Measurements from ENCODE around the gene NACC2. TPM values are rescaled to one million over a fixed set of nuclear protein-coding genes. Genes with fewer than 3 reads are reported as not detected.

NACC2 gene
- total and polyA plus RNA-seq, 2 experiments from 2014 or later, result 3.8 to 20.8 TPM

DNA sequence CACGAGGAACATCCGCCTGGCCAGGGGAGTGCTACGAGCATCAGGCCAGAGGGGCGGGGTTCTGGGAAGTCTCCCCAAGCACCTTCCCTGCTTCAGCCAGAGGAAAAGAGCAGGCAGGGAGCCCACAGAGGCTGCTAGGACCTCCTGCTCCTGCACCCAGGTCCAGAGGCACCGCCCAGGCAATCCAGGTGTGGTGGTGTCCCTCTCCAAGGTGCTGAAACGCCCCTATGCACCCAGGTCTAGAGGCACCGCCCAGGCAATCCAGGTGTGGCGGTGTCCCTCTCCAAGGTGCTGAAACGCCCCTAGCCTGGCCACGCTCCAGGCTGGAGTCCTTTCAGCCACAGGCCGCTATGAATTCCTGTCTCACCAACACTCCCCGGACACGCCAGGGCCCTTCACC lies 123.2 kb downstream of the NACC2 start (continued):
- TF ChIP-seq, protein P1, sequence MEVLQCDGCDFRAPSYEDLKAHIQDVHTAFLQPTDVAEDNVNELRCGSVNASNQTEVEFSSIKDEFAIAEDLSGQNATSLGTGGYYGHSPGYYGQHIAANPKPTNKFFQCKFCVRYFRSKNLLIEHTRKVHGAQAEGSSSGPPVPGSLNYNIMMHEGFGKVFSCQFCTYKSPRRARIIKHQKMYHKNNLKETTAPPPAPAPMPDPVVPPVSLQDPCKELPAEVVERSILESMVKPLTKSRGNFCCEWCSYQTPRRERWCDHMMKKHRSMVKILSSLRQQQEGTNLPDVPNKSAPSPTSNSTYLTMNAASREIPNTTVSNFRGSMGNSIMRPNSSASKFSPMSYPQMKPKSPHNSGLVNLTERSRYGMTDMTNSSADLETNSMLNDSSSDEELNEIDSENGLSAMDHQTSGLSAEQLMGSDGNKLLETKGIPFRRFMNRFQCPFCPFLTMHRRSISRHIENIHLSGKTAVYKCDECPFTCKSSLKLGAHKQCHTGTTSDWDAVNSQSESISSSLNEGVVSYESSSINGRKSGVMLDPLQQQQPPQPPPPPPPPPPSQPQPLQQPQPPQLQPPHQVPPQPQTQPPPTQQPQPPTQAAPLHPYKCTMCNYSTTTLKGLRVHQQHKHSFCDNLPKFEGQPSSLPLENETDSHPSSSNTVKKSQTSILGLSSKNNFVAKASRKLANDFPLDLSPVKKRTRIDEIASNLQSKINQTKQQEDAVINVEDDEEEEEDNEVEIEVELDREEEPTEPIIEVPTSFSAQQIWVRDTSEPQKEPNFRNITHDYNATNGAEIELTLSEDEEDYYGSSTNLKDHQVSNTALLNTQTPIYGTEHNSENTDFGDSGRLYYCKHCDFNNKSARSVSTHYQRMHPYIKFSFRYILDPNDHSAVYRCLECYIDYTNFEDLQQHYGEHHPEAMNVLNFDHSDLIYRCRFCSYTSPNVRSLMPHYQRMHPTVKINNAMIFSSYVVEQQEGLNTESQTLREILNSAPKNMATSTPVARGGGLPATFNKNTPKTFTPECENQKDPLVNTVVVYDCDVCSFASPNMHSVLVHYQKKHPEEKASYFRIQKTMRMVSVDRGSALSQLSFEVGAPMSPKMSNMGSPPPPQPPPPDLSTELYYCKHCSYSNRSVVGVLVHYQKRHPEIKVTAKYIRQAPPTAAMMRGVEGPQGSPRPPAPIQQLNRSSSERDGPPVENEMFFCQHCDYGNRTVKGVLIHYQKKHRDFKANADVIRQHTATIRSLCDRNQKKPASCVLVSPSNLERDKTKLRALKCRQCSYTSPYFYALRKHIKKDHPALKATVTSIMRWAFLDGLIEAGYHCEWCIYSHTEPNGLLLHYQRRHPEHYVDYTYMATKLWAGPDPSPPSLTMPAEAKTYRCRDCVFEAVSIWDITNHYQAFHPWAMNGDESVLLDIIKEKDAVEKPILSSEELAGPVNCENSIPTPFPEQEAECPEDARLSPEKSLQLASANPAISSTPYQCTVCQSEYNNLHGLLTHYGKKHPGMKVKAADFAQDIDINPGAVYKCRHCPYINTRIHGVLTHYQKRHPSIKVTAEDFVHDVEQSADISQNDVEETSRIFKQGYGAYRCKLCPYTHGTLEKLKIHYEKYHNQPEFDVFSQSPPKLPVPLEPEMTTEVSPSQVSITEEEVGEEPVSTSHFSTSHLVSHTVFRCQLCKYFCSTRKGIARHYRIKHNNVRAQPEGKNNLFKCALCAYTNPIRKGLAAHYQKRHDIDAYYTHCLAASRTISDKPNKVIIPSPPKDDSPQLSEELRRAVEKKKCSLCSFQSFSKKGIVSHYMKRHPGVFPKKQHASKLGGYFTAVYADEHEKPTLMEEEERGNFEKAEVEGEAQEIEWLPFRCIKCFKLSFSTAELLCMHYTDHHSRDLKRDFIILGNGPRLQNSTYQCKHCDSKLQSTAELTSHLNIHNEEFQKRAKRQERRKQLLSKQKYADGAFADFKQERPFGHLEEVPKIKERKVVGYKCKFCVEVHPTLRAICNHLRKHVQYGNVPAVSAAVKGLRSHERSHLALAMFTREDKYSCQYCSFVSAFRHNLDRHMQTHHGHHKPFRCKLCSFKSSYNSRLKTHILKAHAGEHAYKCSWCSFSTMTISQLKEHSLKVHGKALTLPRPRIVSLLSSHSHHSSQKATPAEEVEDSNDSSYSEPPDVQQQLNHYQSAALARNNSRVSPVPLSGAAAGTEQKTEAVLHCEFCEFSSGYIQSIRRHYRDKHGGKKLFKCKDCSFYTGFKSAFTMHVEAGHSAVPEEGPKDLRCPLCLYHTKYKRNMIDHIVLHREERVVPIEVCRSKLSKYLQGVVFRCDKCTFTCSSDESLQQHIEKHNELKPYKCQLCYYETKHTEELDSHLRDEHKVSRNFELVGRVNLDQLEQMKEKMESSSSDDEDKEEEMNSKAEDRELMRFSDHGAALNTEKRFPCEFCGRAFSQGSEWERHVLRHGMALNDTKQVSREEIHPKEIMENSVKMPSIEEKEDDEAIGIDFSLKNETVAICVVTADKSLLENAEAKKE (CRISPR knock-in tag; IDR thresholded peaks at IDR 0.05), result no peak

DNA sequence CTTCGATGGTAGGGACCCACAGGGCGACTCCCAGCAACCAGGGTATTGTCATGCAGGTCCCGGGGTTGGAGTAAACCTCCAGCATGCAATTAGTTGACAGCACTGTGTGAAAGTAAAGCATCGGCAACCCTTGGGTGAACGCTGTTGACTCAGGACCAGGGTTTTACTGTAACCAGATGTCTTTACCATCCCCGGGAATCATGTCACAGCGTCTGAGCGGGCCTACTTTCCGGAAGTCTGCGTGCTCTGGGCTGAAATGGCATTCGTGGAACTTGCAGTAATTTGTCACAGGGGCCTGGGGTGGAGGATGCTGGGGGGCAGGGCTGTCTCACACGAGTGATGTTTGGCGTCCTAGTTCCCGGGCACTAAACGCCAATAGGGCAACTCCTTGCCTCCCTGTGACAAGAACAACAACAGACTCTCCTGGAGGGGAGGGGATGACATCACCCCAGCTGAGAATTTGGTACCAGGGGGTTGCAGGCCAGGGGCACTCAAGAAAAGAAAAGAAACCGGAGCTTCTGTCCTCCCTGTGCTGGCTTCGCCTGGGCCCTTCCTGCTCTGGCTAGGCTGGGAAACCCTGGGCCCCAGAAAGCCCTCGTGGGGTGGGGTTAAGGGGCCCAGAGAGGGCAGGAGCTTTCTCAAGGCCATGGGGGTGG lies 123.8 kb downstream of the NACC2 start:
- H3K36me3 ChIP-seq (ENCODE audit: insufficient read depth), result no peaks in the 10 kb centered on the region
- Mint-ChIP-seq H3K36me3 (ENCODE audit: low read depth) (no peaks in the 10 kb centered on the region), H3K4me1 (peaks cover 27% of the 10 kb centered on the region), H3K9me3 (no peaks in the 10 kb centered on the region), H3K27ac (no peak overlapping the region), H3K4me3 (no peak overlapping the region), H3K27me3 (ENCODE audit: insufficient read depth, low read depth, poor library complexity) (peaks cover 12% of the 10 kb centered on the region)
- H3F3A ChIP-seq (replicated peaks; ENCODE audit: low read depth), result no peaks in the 10 kb centered on the region; the same call in 1 of the 2 replicates
- H3K4me1 ChIP-seq (ENCODE audit: insufficient read depth), result no peaks in the 10 kb centered on the region
- ATAC-seq, result no peak
- H3K4me2 ChIP-seq, result no peak overlapping the region
- H3K9me2 ChIP-seq (ENCODE audit: insufficient read depth), result no peaks in the 10 kb centered on the region
- no peak overlapping the region for H3K4me3 ChIP-seq
- H3K79me2 ChIP-seq (replicated peaks; ENCODE audit: insufficient read depth), result no peaks in the 10 kb centered on the region
- H4K20me1 ChIP-seq (replicated peaks; ENCODE audit: insufficient read depth), result peaks cover 3% of the 10 kb centered on the region; the same call in 1 of the 2 replicates
- TF ChIP-seq POLR2AphosphoS5 (IDR thresholded peaks at IDR 0.05; ENCODE audit: low read depth), result no peak
- TF ChIP-seq, protein P1 (CRISPR knock-in tag; IDR thresholded peaks at IDR 0.05), result no peak
- no peak overlapping the region for H2AFZ ChIP-seq
- H3K27me3 ChIP-seq (ENCODE audit: insufficient read depth), result no peaks in the 10 kb centered on the region
- H3K27ac ChIP-seq (ENCODE audit: low read depth), result no peak overlapping the region
- no peak for DNase-seq (ENCODE audit: low spot score)
